Activated B cell treated with CpG ODN at 0.5 μM for 24 hours (primary cell): ENCODE measurements around the gene CENPE. TPM values are rescaled to one million over a fixed set of nuclear protein-coding genes. Genes with fewer than 3 reads are reported as not detected.

ENCODE experiments used
- ATAC-seq: fragments of 200-7000 bp; cut with Tn5 transposase; one replicate; pipeline ENCODE4 v1.10.0; 2021; ENCODE audit warnings: low read depth, mild to moderate bottlenecking, moderate library complexity
- CTCF ChIA-PET: fragments of 350-600 bp; sonication (Branson Sonifier 250); formaldehyde crosslinking; loops from one replicate; lab custom pipeline; 2021; ENCODE audit warnings: antibody characterized with exemption; lab: Charles Lee
- POLR2A ChIA-PET: fragments of 350-600 bp; sonication (Branson Sonifier 250); formaldehyde crosslinking; loops from one replicate; lab custom pipeline; 2021; ENCODE audit warnings: antibody characterized with exemption; lab: Charles Lee
- DNase-seq: peaks from one replicate; pipeline ENCODE4 v3.0.0; 2022
- H3K27ac Mint-ChIP-seq: one replicate; pipeline ENCODE4 v1.8.0; 2020; ENCODE audit warnings: mixed read lengths
- H3K27me3 Mint-ChIP-seq: one replicate; pipeline ENCODE4 v1.8.0; 2021; ENCODE audit warnings: mixed read lengths
- H3K36me3 Mint-ChIP-seq: one replicate; pipeline ENCODE4 v1.8.0; 2021; ENCODE audit warnings: low read depth, mixed read lengths
- H3K4me1 Mint-ChIP-seq: one replicate; pipeline ENCODE4 v1.8.0; 2021; ENCODE audit warnings: mixed read lengths
- H3K4me3 Mint-ChIP-seq: one replicate; pipeline ENCODE4 v1.8.0; 2020; ENCODE audit warnings: mild to moderate bottlenecking, mixed read lengths
- H3K9me3 Mint-ChIP-seq: one replicate; pipeline ENCODE4 v1.8.0; 2020; ENCODE audit warnings: mixed read lengths
- intact Hi-C: fragments of 100-400 bp; cut with micrococcal nuclease; formaldehyde crosslinking; loops from one replicate; pipeline ENCODE4 v1.15.1; 2024
- total RNA-seq: library from RNA; stranded (reverse); gene quantifications from 2 replicates; pipeline ENCODE4 v1.2.3, GENCODE V29; 2022
- TF ChIP-seq, protein P1 (sequence below): fragments of 200-600 bp; IDR thresholded peaks from one replicate; pipeline ENCODE4 v1.8.0; 2022; ENCODE audit warnings: antibody characterized with exemption, mild to moderate bottlenecking

The CENPE gene
- total RNA-seq, 1 donor from 2014 or later: 2.5 TPM

GRCh38 chr4:103136671-103137445, 61.3 kb downstream of the CENPE start:
- intact Hi-C loops: no loop called here
- Mint-ChIP-seq H3K27me3 (no peaks in the 10 kb centered on the region), H3K4me1 (peaks cover 2% of the 10 kb centered on the region), H3K36me3 (no peaks in the 10 kb centered on the region), H3K4me3 (no peak overlapping the region), H3K27ac (no peak overlapping the region), H3K9me3 (no peaks in the 10 kb centered on the region)
- CTCF ChIA-PET: no interaction called here
- POLR2A ChIA-PET: no interaction called here
- DNase-seq (no peak), ATAC-seq (no peak)
- TF ChIP-seq, protein P1, sequence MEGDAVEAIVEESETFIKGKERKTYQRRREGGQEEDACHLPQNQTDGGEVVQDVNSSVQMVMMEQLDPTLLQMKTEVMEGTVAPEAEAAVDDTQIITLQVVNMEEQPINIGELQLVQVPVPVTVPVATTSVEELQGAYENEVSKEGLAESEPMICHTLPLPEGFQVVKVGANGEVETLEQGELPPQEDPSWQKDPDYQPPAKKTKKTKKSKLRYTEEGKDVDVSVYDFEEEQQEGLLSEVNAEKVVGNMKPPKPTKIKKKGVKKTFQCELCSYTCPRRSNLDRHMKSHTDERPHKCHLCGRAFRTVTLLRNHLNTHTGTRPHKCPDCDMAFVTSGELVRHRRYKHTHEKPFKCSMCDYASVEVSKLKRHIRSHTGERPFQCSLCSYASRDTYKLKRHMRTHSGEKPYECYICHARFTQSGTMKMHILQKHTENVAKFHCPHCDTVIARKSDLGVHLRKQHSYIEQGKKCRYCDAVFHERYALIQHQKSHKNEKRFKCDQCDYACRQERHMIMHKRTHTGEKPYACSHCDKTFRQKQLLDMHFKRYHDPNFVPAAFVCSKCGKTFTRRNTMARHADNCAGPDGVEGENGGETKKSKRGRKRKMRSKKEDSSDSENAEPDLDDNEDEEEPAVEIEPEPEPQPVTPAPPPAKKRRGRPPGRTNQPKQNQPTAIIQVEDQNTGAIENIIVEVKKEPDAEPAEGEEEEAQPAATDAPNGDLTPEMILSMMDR: no peak

GRCh38 chr4:103129174-103129573, 69.0 kb downstream of the CENPE start:
- DNase-seq: no peak
- intact Hi-C loops: no loop called here
- Mint-ChIP-seq H3K27me3 (no peaks in the 10 kb centered on the region), H3K9me3 (peaks cover 8% of the 10 kb centered on the region), H3K27ac (no peak overlapping the region), H3K4me1 (no peaks in the 10 kb centered on the region), H3K4me3 (no peak overlapping the region), H3K36me3 (peaks cover 7% of the 10 kb centered on the region)
- CTCF ChIA-PET: no interaction called here
- TF ChIP-seq, protein P1: no peak
- no peak for ATAC-seq
- POLR2A ChIA-PET: no interaction called here

DNA sequence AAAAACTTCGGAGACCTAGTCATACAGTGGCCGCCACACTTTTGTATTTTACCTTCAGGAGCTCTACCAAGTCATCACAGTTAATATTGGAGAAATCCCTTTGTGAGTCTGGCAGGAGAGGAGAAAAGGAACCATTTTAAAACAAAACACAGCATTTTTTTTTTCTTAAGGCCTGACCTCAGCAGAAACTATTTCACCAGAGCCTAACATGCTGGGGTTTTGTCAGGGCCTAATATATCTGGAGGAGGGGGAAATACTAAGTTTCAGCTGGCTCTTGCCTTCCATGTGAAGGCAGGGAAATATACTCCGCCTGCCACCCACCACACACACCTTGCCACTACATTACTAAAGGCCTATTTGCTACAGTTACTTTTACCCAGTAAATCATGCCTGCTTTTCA, 72.0 kb downstream of the CENPE start:
- DNase-seq (no peak), ATAC-seq (no peak)
- Mint-ChIP-seq H3K4me3 (no peak overlapping the region), H3K27me3 (no peaks in the 10 kb centered on the region), H3K36me3 (peaks cover 7% of the 10 kb centered on the region), H3K27ac (no peak overlapping the region), H3K4me1 (no peaks in the 10 kb centered on the region), H3K9me3 (peaks cover 8% of the 10 kb centered on the region)
- TF ChIP-seq, protein P1: no peak
- intact Hi-C loops: no loop called here
- CTCF ChIA-PET: no interaction called here
- POLR2A ChIA-PET: no interaction called here

- intact Hi-C loops: no loop called here
- ChIA-PET CTCF (no interaction called here), POLR2A (no interaction called here)
- DNase-seq (no peak), ATAC-seq (no peak)
- Mint-ChIP-seq H3K9me3 (peaks cover 5% of the 10 kb centered on the region), H3K36me3 (peaks cover 5% of the 10 kb centered on the region), H3K4me1 (no peaks in the 10 kb centered on the region), H3K27ac (no peak overlapping the region), H3K4me3 (no peak overlapping the region), H3K27me3 (no peaks in the 10 kb centered on the region)
- TF ChIP-seq, protein P1: no peak
These were observed 75.0 kb downstream of the CENPE start for GRCh38 chr4:103123114-103123513.

DNA sequence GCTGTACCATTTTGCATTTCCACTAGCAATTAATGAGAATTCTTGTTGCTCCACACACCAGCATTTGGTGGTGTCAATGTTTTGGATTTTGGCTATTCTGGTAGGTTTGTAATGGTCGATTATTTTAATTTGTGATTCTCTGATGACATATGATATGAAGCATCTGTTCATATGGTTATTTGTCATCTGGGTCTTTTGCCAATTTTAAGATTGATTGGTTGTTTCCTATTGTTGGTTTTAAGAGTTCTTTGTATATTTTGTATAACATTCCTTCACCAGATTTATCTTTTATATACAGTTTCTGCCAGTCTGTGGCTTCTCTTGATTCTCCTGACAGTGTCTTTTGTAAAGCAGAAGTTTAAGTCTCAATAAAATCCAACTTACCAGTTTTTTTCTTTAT, 80.0 kb downstream of the CENPE start:
- CTCF ChIA-PET: no interaction called here
- Mint-ChIP-seq H3K4me3 (no peak overlapping the region), H3K4me1 (no peaks in the 10 kb centered on the region), H3K27me3 (no peaks in the 10 kb centered on the region), H3K36me3 (no peaks in the 10 kb centered on the region), H3K27ac (no peak overlapping the region), H3K9me3 (no peaks in the 10 kb centered on the region)
- no peak for ATAC-seq
- intact Hi-C loops: no loop called here
- DNase-seq: no peak
- TF ChIP-seq, protein P1: no peak
- POLR2A ChIA-PET: no interaction called here
